Natural killer cell (primary cell): ENCODE results near the gene NEK9. TPM values are rescaled to one million over a fixed set of nuclear protein-coding genes. Genes with fewer than 3 reads are reported as not detected.
A peak's percentile ranks its signal among the peaks of the same experiment; 100 is the strongest.

Experiments
- ATAC-seq, 3 donors: fragments of 150-1000 bp in 2 of 3; fragments of 200-7000 bp in 1 of 3; cut with Tn5 transposase; 1 replicate in 1 of 3; 2 replicates in 2 of 3; pipeline ENCODE4 v1.10.0; 2021; ENCODE audit warnings: mild to moderate bottlenecking in 2 of 3, moderate library complexity in 2 of 3
- DNase-seq, 2 donors: peaks; one replicate each; pipeline versions ENCODE4 v3.0.0 to v3.0.0-alpha.2; 2013 to 2021; ENCODE audit warnings: mixed read lengths in 1 of 2
- H3K27ac ChIP-seq: one replicate; pipeline ENCODE4 v1.5.1; 2013; ENCODE audit warnings: mild to moderate bottlenecking, low read length
- H3K27me3 ChIP-seq: one replicate; pipeline ENCODE4 v1.6.1; 2013; ENCODE audit warnings: low read length; ENCODE audit not compliant: control insufficient read depth, insufficient read depth
- H3K36me3 ChIP-seq: one replicate; pipeline ENCODE4 v1.6.1; 2013; ENCODE audit warnings: low read length; ENCODE audit not compliant: control insufficient read depth, insufficient read depth
- H3K4me1 ChIP-seq: one replicate; pipeline ENCODE4 v1.6.1; 2013; ENCODE audit warnings: low read length; ENCODE audit not compliant: control insufficient read depth, insufficient read depth
- H3K4me3 ChIP-seq: one replicate; pipeline ENCODE4 v1.5.1; 2013; ENCODE audit warnings: low read length
- H3K9me3 ChIP-seq: one replicate; pipeline ENCODE4 v1.6.1; 2013; ENCODE audit warnings: low read length; ENCODE audit not compliant: control insufficient read depth, insufficient read depth
- H3K27ac Mint-ChIP-seq, 2 donors: one replicate each; pipeline ENCODE4 v1.8.0; 2022; ENCODE audit warnings: mild to moderate bottlenecking in 2 of 2, mixed read lengths in 2 of 2, moderate library complexity in 1 of 2
- H3K27me3 Mint-ChIP-seq, 2 donors: one replicate each; pipeline ENCODE4 v1.8.0; 2022; ENCODE audit warnings: low read depth in 2 of 2, mixed read lengths in 2 of 2
- H3K36me3 Mint-ChIP-seq: one replicate; pipeline ENCODE4 v1.8.0; 2022; ENCODE audit warnings: mixed read lengths
- H3K4me1 Mint-ChIP-seq, 2 donors: one replicate each; pipeline ENCODE4 v1.8.0; 2022; ENCODE audit warnings: mixed read lengths in 2 of 2
- H3K4me3 Mint-ChIP-seq: one replicate; pipeline ENCODE4 v1.8.0; 2022; ENCODE audit warnings: mild to moderate bottlenecking, moderate library complexity, mixed read lengths
- H3K9me3 Mint-ChIP-seq, 2 donors: one replicate each; pipeline ENCODE4 v1.8.0; 2022; ENCODE audit warnings: mixed read lengths in 2 of 2
- WGBS: methylation state at CpG from one replicate; pipeline ENCODE4 v1.1.7; 2013; ENCODE audit warnings: missing lambda C conversion rate; ENCODE audit not compliant: insufficient coverage; 5-methylcytosine and 5-hydroxymethylcytosine counted together
- intact Hi-C: fragments of 100-400 bp; cut with micrococcal nuclease; formaldehyde crosslinking; loops from one replicate; pipeline ENCODE4 v1.14.2; 2022
- total RNA-seq, 4 donors: library from RNA; stranded (reverse); fragments of 120-200 nt in 1 of 4; gene quantifications; one replicate each; pipeline versions ENCODE4 v1.2.3 to v1.2.4, GENCODE V29; 2013 to 2022
- TF ChIP-seq, protein P1 (sequence below): fragments of 200-600 bp; IDR thresholded peaks from one replicate; pipeline ENCODE4 v1.8.0; 2022; ENCODE audit warnings: antibody characterized with exemption

Gene NEK9
- total RNA-seq, 3 donors from 2014 or later (not counting 1 experiment from before 2014, with no cell fraction given): 64.4 to 78.7 (median 74.4) TPM

GRCh38 chr14:75113932-75114539 is 12.8 kb downstream of the NEK9 start:
- TF ChIP-seq, protein P1, sequence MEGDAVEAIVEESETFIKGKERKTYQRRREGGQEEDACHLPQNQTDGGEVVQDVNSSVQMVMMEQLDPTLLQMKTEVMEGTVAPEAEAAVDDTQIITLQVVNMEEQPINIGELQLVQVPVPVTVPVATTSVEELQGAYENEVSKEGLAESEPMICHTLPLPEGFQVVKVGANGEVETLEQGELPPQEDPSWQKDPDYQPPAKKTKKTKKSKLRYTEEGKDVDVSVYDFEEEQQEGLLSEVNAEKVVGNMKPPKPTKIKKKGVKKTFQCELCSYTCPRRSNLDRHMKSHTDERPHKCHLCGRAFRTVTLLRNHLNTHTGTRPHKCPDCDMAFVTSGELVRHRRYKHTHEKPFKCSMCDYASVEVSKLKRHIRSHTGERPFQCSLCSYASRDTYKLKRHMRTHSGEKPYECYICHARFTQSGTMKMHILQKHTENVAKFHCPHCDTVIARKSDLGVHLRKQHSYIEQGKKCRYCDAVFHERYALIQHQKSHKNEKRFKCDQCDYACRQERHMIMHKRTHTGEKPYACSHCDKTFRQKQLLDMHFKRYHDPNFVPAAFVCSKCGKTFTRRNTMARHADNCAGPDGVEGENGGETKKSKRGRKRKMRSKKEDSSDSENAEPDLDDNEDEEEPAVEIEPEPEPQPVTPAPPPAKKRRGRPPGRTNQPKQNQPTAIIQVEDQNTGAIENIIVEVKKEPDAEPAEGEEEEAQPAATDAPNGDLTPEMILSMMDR: no peak
- WGBS: 43% methylated on average over 4 of the region's 5 CpGs
- Histone ChIP-seq H3K4me3 (no peak overlapping the region), H3K27ac (no peak overlapping the region), H3K36me3 (peaks cover 94% of the 10 kb centered on the region), H3K9me3 (no peaks in the 10 kb centered on the region), H3K27me3 (no peaks in the 10 kb centered on the region), H3K4me1 (no peaks in the 10 kb centered on the region)
- DNase-seq (peak in 1 of 2 donors; percentile 9), ATAC-seq (no peak)
- Mint-ChIP-seq H3K36me3 (peaks cover 25% of the 10 kb centered on the region), H3K4me3 (no peak overlapping the region), H3K27ac (no peak overlapping the region), H3K4me1 (peaks cover 7 to 11% of the 10 kb centered on the region in 2 donors), H3K9me3 (no peaks in the 10 kb centered on the region), H3K27me3 (no peaks in the 10 kb centered on the region)
- intact Hi-C loops: no loop called here

DNA sequence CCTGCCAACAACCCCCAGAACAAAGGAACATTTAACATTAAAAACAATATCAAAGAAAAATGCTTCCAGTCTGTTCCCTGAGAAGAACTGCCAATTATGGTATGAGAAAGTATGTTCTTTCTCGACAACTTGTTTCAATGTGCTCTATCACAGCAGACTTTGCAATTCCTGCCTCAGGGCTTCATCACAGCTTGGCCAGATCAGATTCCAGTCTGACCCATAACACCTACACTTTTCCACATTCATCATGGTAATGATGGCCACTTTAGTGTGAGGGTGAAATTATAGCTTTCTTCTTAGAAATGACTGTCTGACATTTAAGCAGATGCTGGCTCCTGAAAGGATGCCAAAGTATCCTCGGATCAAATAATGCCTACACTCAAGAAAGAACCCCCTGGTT is 17.0 kb downstream of the NEK9 start:
- Histone ChIP-seq H3K36me3 (peaks cover 84% of the 10 kb centered on the region), H3K27ac (no peak overlapping the region), H3K9me3 (no peaks in the 10 kb centered on the region), H3K4me3 (no peak overlapping the region), H3K4me1 (no peaks in the 10 kb centered on the region), H3K27me3 (no peaks in the 10 kb centered on the region)
- peaks cover 7 to 11% of the 10 kb centered on the region in 2 donors for H3K4me1 Mint-ChIP-seq
- intact Hi-C loops: no loop called here
- peaks cover 38% of the 10 kb centered on the region for H3K36me3 Mint-ChIP-seq
- 100% methylated on average over 2 of the region's 2 CpGs for WGBS
- H3K4me3 Mint-ChIP-seq: no peak overlapping the region
- DNase-seq (no peak), ATAC-seq (no peak)
- H3K9me3 Mint-ChIP-seq: no peaks in the 10 kb centered on the region
- TF ChIP-seq, protein P1: no peak
- H3K27ac Mint-ChIP-seq: no peak overlapping the region
- no peaks in the 10 kb centered on the region for H3K27me3 Mint-ChIP-seq

DNA sequence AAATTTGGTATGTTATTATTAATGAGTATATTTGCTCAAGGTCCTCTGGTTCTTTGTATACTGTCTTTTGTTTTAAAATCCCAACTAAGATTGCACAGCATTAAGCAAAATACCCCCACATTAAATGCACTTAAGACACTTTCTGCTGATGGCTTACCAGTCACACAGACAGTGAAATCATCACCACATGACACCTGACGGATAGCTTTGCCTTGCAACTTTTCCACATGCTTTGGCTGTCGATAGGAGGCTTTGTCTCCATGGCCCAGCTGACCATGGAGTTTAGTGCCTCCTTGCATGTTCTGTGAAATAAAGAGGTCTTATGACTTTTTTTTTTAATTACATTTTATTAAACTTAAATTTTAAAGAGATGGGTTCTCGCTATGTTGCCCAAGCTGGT is 19.7 kb downstream of the NEK9 start:
- TF ChIP-seq, protein P1: no peak
- Histone ChIP-seq H3K27me3 (no peaks in the 10 kb centered on the region), H3K27ac (no peak overlapping the region), H3K9me3 (no peaks in the 10 kb centered on the region), H3K36me3 (peaks cover 74% of the 10 kb centered on the region), H3K4me3 (no peak overlapping the region), H3K4me1 (no peaks in the 10 kb centered on the region)
- Mint-ChIP-seq H3K9me3 (no peaks in the 10 kb centered on the region), H3K27me3 (no peaks in the 10 kb centered on the region), H3K36me3 (peaks cover 38% of the 10 kb centered on the region), H3K4me3 (no peak overlapping the region), H3K27ac (no peak overlapping the region), H3K4me1 (no peaks in the 10 kb centered on the region)
- 67% methylated on average over 3 of the region's 3 CpGs for WGBS
- intact Hi-C loops: no loop called here
- DNase-seq (no peak), ATAC-seq (no peak)

GRCh38 chr14:75101491-75101890 is 25.4 kb downstream of the NEK9 start:
- Mint-ChIP-seq H3K36me3 (peaks cover 17% of the 10 kb centered on the region), H3K4me1 (no peaks in the 10 kb centered on the region), H3K4me3 (no peak overlapping the region), H3K27ac (no peak overlapping the region), H3K27me3 (no peaks in the 10 kb centered on the region), H3K9me3 (no peaks in the 10 kb centered on the region)
- intact Hi-C loops: no loop called here
- Histone ChIP-seq H3K9me3 (no peaks in the 10 kb centered on the region), H3K36me3 (peaks cover 72% of the 10 kb centered on the region), H3K27ac (no peak overlapping the region), H3K4me1 (no peaks in the 10 kb centered on the region), H3K27me3 (no peaks in the 10 kb centered on the region), H3K4me3 (no peak overlapping the region)
- no peak for ATAC-seq
- 94% methylated on average over 3 of the region's 4 CpGs for WGBS
- TF ChIP-seq, protein P1: no peak
- no peak for DNase-seq
